GM23248 (cell line): Measurements from ENCODE around the gene SLC12A1. TPM values are rescaled to one million over a fixed set of nuclear protein-coding genes. Genes with fewer than 3 reads are reported as not detected.

Experiments used
- DNase-seq: peaks from one replicate; pipeline ENCODE4 v3.0.0-alpha.2; 2015
- H2AFZ ChIP-seq: fragments of 200-600 bp; sonication (generic); 2 replicates; pipeline ENCODE4 v1.6.1; 2016; ENCODE audit warnings: antibody characterized with exemption
- H3F3A ChIP-seq: fragments of 200-600 bp; sonication (generic); 2 replicates; pipeline ENCODE4 v1.6.1; 2016; ENCODE audit warnings: mild to moderate bottlenecking, antibody characterized with exemption, mixed run types; ENCODE audit not compliant: insufficient read depth
- H3K27ac ChIP-seq: fragments of 200-600 bp; sonication (generic); 2 replicates; pipeline ENCODE4 v1.5.1; 2016; ENCODE audit warnings: mild to moderate bottlenecking
- H3K27me3 ChIP-seq: fragments of 200-600 bp; sonication (generic); replicated peaks from 2 replicates; pipeline ENCODE4 v1.6.1; 2016; ENCODE audit warnings: mild to moderate bottlenecking; ENCODE audit not compliant: insufficient read depth
- H3K36me3 ChIP-seq: fragments of 200-600 bp; sonication (generic); 2 replicates; pipeline ENCODE4 v1.6.1; 2016; ENCODE audit warnings: low read depth, mild to moderate bottlenecking
- H3K4me1 ChIP-seq: fragments of 200-600 bp; sonication (generic); 2 replicates; pipeline ENCODE4 v1.6.1; 2016; ENCODE audit warnings: mild to moderate bottlenecking; ENCODE audit not compliant: insufficient read depth
- H3K4me2 ChIP-seq: fragments of 200-600 bp; sonication (generic); one replicate; pipeline ENCODE4 v1.6.1; 2016; ENCODE audit warnings: mild to moderate bottlenecking; ENCODE audit not compliant: unreplicated experiment
- H3K4me3 ChIP-seq: fragments of 200-600 bp; sonication (generic); 2 replicates; pipeline ENCODE4 v1.5.1; 2016; ENCODE audit warnings: mild to moderate bottlenecking
- H3K79me2 ChIP-seq: fragments of 200-600 bp; sonication (generic); 2 replicates; pipeline ENCODE4 v1.6.1; 2016; ENCODE audit warnings: mild to moderate bottlenecking; ENCODE audit not compliant: insufficient read depth
- H3K9ac ChIP-seq: fragments of 200-600 bp; sonication (generic); 2 replicates; pipeline ENCODE4 v1.6.1; 2016; ENCODE audit warnings: mild to moderate bottlenecking
- H3K9me2 ChIP-seq: fragments of 200-600 bp; sonication (generic); 2 replicates; pipeline ENCODE4 v1.6.1; 2016; ENCODE audit warnings: mixed run types, mild to moderate bottlenecking, moderate library complexity; ENCODE audit not compliant: insufficient read depth
- H3K9me3 ChIP-seq: fragments of 200-600 bp; sonication (generic); one replicate; pipeline ENCODE4 v1.6.1; 2017; ENCODE audit warnings: low read depth
- H4K20me1 ChIP-seq: fragments of 200-600 bp; sonication (generic); 2 replicates; pipeline ENCODE4 v1.6.0; 2016; ENCODE audit not compliant: insufficient read depth
- EZH2 ChIP-seq: fragments of 200-600 bp; sonication (generic); IDR thresholded peaks from 2 replicates; pipeline ENCODE4 v1.6.1; 2018; ENCODE audit warnings: antibody characterized with exemption, mild to moderate bottlenecking; ENCODE audit not compliant: insufficient read depth, poor library complexity, severe bottlenecking
- EZH2phosphoT487 ChIP-seq: fragments of 200-600 bp; sonication (generic); IDR thresholded peaks from 2 replicates; pipeline ENCODE4 v1.6.1; 2018; ENCODE audit warnings: antibody characterized with exemption, moderate library complexity, mild to moderate bottlenecking, low read depth; ENCODE audit not compliant: insufficient read depth
- WGBS, 2 experiments: methylation state at CpG; one replicate each; pipeline ENCODE4 v1.1.6; 2015 to 2017; ENCODE audit warnings: low lambda C conversion rate in 2 of 2, low coverage in 1 of 2; ENCODE audit errors: missing lambda C conversion rate in 2 of 2; 5-methylcytosine and 5-hydroxymethylcytosine counted together
- in situ Hi-C: fragments of 300-500 bp; cut with MboI; formaldehyde crosslinking; loops from 2 replicates; pipeline ENCODE4 v1.15.0; 2020
- polyA plus RNA-seq: library from polyadenylated mRNA; unstranded; fragments of >200 nt; fragmentation: Nextera tagmentation; extraction: Ambion mirVana; gene quantifications from 2 replicates; pipeline ENCODE4 v1.2.1, GENCODE V29; 2016
- total RNA-seq: library from RNA; depleted of rRNA; stranded (reverse); fragments of >200 nt; shearing (Covaris generic); gene quantifications from 2 replicates; pipeline ENCODE4 v1.2.3, GENCODE V29; 2014

The SLC12A1 gene
- total and polyA plus RNA-seq, 2 experiments from 2014 or later = not detected

DNA sequence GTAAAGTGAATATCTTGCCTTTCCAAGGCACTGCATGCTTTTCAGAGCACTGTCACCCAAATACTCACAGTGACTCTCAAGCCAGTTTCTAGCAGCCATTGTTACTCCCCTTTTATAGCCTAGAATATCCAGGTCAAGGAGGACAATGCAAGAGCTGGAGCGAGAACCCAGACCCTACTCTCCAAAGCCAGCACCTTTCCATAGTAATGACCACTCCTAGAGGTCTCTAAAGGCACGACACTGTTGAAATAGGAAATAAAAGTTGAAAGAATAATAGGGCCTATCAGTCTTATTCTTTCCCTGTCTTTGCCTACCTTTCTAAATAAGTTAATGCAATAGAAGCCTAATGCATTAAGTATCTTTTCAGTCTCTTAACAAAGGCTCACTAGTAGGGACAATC lies 91.6 kb downstream of the SLC12A1 start:
- H3K4me3 ChIP-seq = no peak overlapping the region
- no peak for TF ChIP-seq EZH2
- no peak for TF ChIP-seq EZH2phosphoT487
- no peaks in the 10 kb centered on the region for H3K27me3 ChIP-seq
- H2AFZ ChIP-seq = no peak overlapping the region
- no peaks in the 10 kb centered on the region for H3F3A ChIP-seq
- H3K79me2 ChIP-seq = no peaks in the 10 kb centered on the region
- in situ Hi-C loops = loop anchor here (25.0 kb wide), 1 partner anchor 560 kb away; no protein-coding TSS in a partner anchor
- H3K9me3 ChIP-seq = no peaks in the 10 kb centered on the region
- no peaks in the 10 kb centered on the region for H3K4me1 ChIP-seq
- 66 to 82% methylated on average over 2 of the region's 2 CpGs for WGBS, 2 experiments
- no peaks in the 10 kb centered on the region for H4K20me1 ChIP-seq
- no peak overlapping the region for H3K4me2 ChIP-seq
- no peaks in the 10 kb centered on the region for H3K36me3 ChIP-seq
- H3K27ac ChIP-seq = no peak overlapping the region
- H3K9me2 ChIP-seq = no peaks in the 10 kb centered on the region
- H3K9ac ChIP-seq = no peak overlapping the region
- DNase-seq = no peak

GRCh38 chr15:48298914-48299313 lies 92.8 kb downstream of the SLC12A1 start:
- in situ Hi-C loops = loop anchor here (25.0 kb wide), 1 partner anchor 562 kb away; no protein-coding TSS in a partner anchor
- no peaks in the 10 kb centered on the region for H3K9me3 ChIP-seq
- H3K79me2 ChIP-seq = no peaks in the 10 kb centered on the region
- no peaks in the 10 kb centered on the region for H3K36me3 ChIP-seq
- H3K9me2 ChIP-seq = no peaks in the 10 kb centered on the region
- H3K27me3 ChIP-seq = no peaks in the 10 kb centered on the region
- no peaks in the 10 kb centered on the region for H3F3A ChIP-seq
- no peaks in the 10 kb centered on the region for H4K20me1 ChIP-seq
- 26% methylated on average over 2 of the region's 2 CpGs for WGBS, 2 experiments
- TF ChIP-seq EZH2 (no peak), EZH2phosphoT487 (no peak)
- no peak overlapping the region for H3K27ac ChIP-seq
- DNase-seq = no peak
- no peak overlapping the region for H2AFZ ChIP-seq
- no peak overlapping the region for H3K4me2 ChIP-seq
- no peak overlapping the region for H3K9ac ChIP-seq
- no peaks in the 10 kb centered on the region for H3K4me1 ChIP-seq
- H3K4me3 ChIP-seq = no peak overlapping the region

DNA sequence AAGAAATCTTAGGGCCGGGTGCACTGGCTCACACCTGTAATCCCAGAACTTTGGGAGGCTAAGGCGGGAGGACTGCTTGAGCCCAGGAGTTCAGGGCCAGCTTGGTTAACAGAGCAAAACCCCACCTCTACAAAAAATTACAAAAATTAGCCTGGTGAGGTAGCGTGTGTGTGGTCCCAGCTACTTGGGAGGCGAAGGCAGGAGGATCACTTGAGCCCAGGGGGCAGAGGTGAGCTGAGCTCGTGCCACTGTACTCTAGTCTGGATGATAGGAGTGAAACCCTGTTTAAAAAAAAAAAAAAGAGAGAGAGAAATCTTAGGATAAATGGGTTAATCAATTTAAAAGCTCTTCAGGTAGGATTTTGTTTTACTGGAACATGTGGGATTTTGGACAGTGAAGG lies 93.9 kb downstream of the SLC12A1 start:
- H3F3A ChIP-seq = no peaks in the 10 kb centered on the region
- H3K9me3 ChIP-seq = no peaks in the 10 kb centered on the region
- no peak for DNase-seq
- no peak for TF ChIP-seq EZH2
- no peak for TF ChIP-seq EZH2phosphoT487
- H3K9ac ChIP-seq = no peak overlapping the region
- H3K79me2 ChIP-seq = no peaks in the 10 kb centered on the region
- in situ Hi-C loops = no loop called here
- no peak overlapping the region for H2AFZ ChIP-seq
- no peaks in the 10 kb centered on the region for H4K20me1 ChIP-seq
- H3K27me3 ChIP-seq = no peaks in the 10 kb centered on the region
- H3K27ac ChIP-seq = no peak overlapping the region
- no peaks in the 10 kb centered on the region for H3K36me3 ChIP-seq
- no peaks in the 10 kb centered on the region for H3K9me2 ChIP-seq
- H3K4me3 ChIP-seq = no peak overlapping the region
- H3K4me1 ChIP-seq = no peaks in the 10 kb centered on the region
- H3K4me2 ChIP-seq = no peak overlapping the region
- 69 to 76% methylated on average over 5 of the region's 5 CpGs for WGBS, 2 experiments

DNA sequence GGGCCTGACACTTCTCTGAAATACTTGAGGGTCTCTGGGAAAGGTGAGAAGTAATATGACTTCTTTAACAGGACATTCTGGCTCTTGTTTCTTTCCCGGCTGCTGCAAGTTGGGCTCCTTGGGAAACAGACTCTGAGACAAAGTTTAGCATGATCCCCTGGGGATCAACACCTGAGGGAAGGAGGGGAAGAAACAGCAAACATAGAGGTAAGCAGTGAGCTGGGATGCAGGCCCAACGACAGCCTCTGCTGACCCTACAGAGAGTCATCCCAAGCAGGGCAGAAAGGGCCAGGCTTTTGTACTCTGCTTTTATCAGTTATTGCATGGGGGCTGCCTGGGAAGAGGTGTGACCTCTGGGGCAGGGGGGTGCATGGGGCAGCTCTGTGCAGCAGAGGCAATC lies 98.3 kb downstream of the SLC12A1 start:
- Histone ChIP-seq H3K9me3 (no peaks in the 10 kb centered on the region), H3K79me2 (no peaks in the 10 kb centered on the region), H3K4me1 (no peaks in the 10 kb centered on the region), H3F3A (no peaks in the 10 kb centered on the region), H3K4me2 (no peak overlapping the region), H3K27me3 (no peaks in the 10 kb centered on the region), H4K20me1 (no peaks in the 10 kb centered on the region), H3K9me2 (no peaks in the 10 kb centered on the region), H3K9ac (no peak overlapping the region), H3K4me3 (no peak overlapping the region), H2AFZ (no peak overlapping the region), H3K36me3 (no peaks in the 10 kb centered on the region), H3K27ac (no peak overlapping the region)
- 41 to 43% methylated on average over 2 of the region's 2 CpGs for WGBS, 2 experiments
- in situ Hi-C loops = no loop called here
- TF ChIP-seq EZH2 (no peak), EZH2phosphoT487 (no peak)
- no peak for DNase-seq

DNA sequence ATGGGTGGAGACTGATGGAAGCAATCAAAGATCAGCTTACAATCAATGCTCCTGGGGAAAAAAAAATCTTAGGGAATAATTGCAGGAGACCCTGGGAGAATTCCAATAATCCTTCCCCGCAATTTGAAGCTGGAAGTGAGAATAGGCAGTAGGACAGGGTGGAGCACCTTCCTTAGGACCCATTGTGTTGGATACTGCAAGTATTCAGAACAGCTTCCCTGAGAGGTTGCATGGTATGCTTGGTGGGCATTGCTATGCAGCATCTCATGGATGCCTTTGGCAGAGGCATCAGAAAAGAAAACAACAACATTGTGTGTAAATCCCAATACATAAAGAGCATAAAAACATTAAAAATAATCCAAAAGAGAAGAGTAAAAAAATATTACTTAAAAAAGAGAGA lies 100.5 kb downstream of the SLC12A1 start:
- in situ Hi-C loops = no loop called here
- no peak for TF ChIP-seq EZH2phosphoT487
- no peak for TF ChIP-seq EZH2
- H4K20me1 ChIP-seq = no peaks in the 10 kb centered on the region
- H3K9me2 ChIP-seq = no peaks in the 10 kb centered on the region
- H3K4me3 ChIP-seq = no peak overlapping the region
- no peaks in the 10 kb centered on the region for H3F3A ChIP-seq
- H3K4me1 ChIP-seq = no peaks in the 10 kb centered on the region
- no peak overlapping the region for H3K9ac ChIP-seq
- no peaks in the 10 kb centered on the region for H3K36me3 ChIP-seq
- H3K27ac ChIP-seq = no peak overlapping the region
- 59 to 70% methylated on average over 1 of the region's 1 CpG for WGBS, 2 experiments
- H2AFZ ChIP-seq = no peak overlapping the region
- H3K27me3 ChIP-seq = no peaks in the 10 kb centered on the region
- H3K4me2 ChIP-seq = no peak overlapping the region
- DNase-seq = no peak
- H3K9me3 ChIP-seq = no peaks in the 10 kb centered on the region
- H3K79me2 ChIP-seq = no peaks in the 10 kb centered on the region
